Effector memory CD8-positive, alpha-beta T cell (primary cell): ENCODE results near the gene MTHFSD.

ENCODE experiments used
- ATAC-seq: fragments of 150-1000 bp; cut with Tn5 transposase; replicated peaks from 2 replicates; pipeline ENCODE4 v1.10.0; 2021; ENCODE audit warnings: mild to moderate bottlenecking, moderate library complexity
- DNase-seq, 3 experiments: peaks; one replicate each; pipeline ENCODE4 v3.0.0; 2021
- H3K27ac Mint-ChIP-seq, 2 donors: one replicate each; pipeline ENCODE4 v1.8.0; 2022; ENCODE audit warnings: mild to moderate bottlenecking in 2 of 2, mixed read lengths in 2 of 2, moderate library complexity in 2 of 2
- H3K27me3 Mint-ChIP-seq, 2 donors: one replicate each; pipeline ENCODE4 v1.8.0; 2022; ENCODE audit warnings: mixed read lengths in 2 of 2
- H3K36me3 Mint-ChIP-seq: one replicate; pipeline ENCODE4 v1.8.0; 2022; ENCODE audit warnings: mild to moderate bottlenecking, moderate library complexity, mixed read lengths; ENCODE audit not compliant: insufficient read depth
- H3K4me1 Mint-ChIP-seq, 2 donors: one replicate each; pipeline ENCODE4 v1.8.0; 2022; ENCODE audit warnings: low read depth in 2 of 2, mixed read lengths in 2 of 2
- H3K4me3 Mint-ChIP-seq, 2 donors: one replicate each; pipeline ENCODE4 v1.8.0; 2022; ENCODE audit warnings: mild to moderate bottlenecking in 2 of 2, mixed read lengths in 2 of 2, moderate library complexity in 2 of 2
- H3K9me3 Mint-ChIP-seq, 2 donors: one replicate each; pipeline ENCODE4 v1.8.0; 2022; ENCODE audit warnings: mixed read lengths in 2 of 2

MTHFSD gene

DNA sequence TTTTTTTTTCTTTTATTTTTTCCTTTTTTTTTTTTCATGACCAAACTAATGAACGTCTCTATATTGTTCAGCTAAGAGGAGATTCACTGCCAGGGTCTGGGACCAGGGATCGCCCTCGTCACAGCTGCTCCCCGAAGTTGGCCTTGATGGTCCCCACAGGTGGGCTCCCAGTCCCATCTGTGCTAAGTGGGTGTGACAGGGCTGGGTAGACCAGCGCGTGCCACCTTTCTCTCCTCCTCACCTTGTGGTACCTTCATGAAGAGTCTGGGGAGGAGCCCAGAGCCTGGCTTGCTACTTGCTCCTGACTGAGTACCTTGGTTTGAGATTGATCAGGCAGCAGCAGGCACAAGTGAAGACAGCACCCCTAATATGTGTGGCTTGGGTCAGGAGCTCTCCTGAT is 51.2 kb downstream of the MTHFSD start:
- ATAC-seq: no peak
- Mint-ChIP-seq H3K36me3 (no peaks in the 10 kb centered on the region), H3K9me3 (no peaks in the 10 kb centered on the region), H3K27ac (no peak overlapping the region), H3K4me1 (peaks cover 17 to 27% of the 10 kb centered on the region in 2 donors), H3K4me3 (no peak overlapping the region), H3K27me3 (peaks cover 85 to 97% of the 10 kb centered on the region in 2 donors)
- no peak for DNase-seq

DNA sequence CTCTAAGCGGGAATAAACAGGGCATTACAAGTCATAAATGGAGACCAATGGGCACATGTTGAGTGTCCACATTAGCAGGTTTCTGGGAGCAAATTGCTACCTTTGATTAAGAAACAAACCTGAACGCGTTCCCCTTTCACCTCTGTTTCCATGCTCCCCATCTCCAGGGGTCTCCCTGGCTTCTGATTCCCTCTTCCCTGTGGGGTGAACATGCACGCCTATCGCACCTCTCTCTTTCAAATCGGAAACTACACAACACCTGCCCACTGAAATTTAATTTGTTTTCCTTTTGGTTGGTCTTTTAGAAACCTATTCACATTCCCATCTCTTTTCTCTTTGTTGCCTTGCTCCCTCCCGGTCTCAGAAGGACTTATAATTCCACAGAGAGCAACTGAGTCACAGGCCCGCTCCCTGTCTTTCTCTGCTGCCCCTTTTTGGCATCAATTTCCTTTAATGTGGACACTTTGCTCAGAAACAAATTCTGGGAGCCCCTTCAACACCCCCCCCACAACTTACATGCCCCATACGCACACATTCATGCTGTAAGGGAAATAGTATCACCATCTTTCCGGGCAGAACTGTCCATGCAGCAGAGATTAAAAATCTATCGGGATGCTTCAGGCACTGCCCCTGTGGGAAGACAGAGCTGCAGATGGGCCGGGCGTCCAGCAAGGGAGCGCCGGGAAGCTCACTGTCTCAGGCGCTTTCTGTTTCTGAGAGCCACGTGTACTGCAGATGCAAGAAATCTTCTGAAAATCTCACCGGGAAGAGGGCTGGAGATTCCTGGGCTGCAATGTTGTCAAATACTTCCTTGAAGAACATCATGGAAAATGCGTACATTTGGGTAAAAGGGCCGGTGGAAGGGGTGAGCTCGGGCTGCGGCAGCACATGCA is 51.9 kb downstream of the MTHFSD start:
- peaks cover 17 to 27% of the 10 kb centered on the region in 2 donors for H3K4me1 Mint-ChIP-seq
- no peak for DNase-seq
- peaks cover 86 to 96% of the 10 kb centered on the region in 2 donors for H3K27me3 Mint-ChIP-seq
- no peak overlapping the region for H3K4me3 Mint-ChIP-seq
- no peaks in the 10 kb centered on the region for H3K9me3 Mint-ChIP-seq
- H3K36me3 Mint-ChIP-seq: no peaks in the 10 kb centered on the region
- no peak overlapping the region for H3K27ac Mint-ChIP-seq
- ATAC-seq: no peak

GRCh38 chr16:86501989-86502855 is 52.8 kb downstream of the MTHFSD start:
- H3K27me3 Mint-ChIP-seq: peaks cover 77 to 87% of the 10 kb centered on the region in 2 donors
- no peak overlapping the region for H3K4me3 Mint-ChIP-seq
- H3K36me3 Mint-ChIP-seq: no peaks in the 10 kb centered on the region
- H3K4me1 Mint-ChIP-seq: peaks cover 12 to 18% of the 10 kb centered on the region in 2 donors
- H3K9me3 Mint-ChIP-seq: no peaks in the 10 kb centered on the region
- ATAC-seq (no peak), DNase-seq (no peak)
- no peak overlapping the region for H3K27ac Mint-ChIP-seq

DNA sequence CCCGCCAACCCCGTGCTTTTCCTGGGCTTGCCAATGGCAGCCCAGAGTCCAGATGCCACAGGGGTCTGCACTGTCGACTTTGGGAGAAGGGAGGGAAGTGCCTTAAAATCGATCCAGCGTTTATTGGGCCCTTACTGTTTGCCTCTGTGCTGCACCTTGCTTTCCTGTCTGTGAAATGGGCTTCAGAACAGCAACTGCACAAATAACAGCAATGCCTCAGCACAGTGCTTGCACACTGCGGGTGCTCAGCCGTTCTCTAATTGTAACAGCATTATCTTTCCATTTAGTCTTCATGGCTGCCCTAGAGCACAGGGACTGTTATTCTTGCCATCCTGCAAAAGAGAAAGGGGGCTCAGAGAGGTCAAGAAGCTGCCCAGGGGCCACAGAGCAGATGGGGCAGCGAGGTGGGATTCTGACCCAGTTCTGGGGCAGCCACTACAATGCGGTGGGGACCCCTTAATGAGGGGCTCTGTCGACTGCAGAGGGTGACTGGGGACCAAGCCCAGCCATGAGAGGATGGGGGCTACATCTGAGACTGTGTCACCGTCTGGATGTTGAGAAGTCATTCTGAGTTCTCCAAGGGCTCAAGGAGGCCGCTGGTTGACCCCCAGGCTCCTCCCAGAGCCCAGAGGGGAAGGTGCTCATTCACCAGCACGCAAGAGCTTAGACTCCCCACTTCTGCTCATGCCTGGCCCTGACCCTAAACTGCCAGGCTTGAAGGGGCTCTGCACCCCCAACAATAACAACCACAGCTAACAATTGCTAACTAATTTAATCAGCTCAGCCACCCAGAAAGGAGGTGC is 54.1 kb downstream of the MTHFSD start:
- Mint-ChIP-seq H3K27me3 (peaks cover 75 to 87% of the 10 kb centered on the region in 2 donors), H3K4me3 (no peak overlapping the region), H3K27ac (no peak overlapping the region), H3K9me3 (no peaks in the 10 kb centered on the region), H3K36me3 (no peaks in the 10 kb centered on the region), H3K4me1 (peaks cover 4 to 9% of the 10 kb centered on the region in 2 donors)
- DNase-seq: no peak
- ATAC-seq: no peak

DNA sequence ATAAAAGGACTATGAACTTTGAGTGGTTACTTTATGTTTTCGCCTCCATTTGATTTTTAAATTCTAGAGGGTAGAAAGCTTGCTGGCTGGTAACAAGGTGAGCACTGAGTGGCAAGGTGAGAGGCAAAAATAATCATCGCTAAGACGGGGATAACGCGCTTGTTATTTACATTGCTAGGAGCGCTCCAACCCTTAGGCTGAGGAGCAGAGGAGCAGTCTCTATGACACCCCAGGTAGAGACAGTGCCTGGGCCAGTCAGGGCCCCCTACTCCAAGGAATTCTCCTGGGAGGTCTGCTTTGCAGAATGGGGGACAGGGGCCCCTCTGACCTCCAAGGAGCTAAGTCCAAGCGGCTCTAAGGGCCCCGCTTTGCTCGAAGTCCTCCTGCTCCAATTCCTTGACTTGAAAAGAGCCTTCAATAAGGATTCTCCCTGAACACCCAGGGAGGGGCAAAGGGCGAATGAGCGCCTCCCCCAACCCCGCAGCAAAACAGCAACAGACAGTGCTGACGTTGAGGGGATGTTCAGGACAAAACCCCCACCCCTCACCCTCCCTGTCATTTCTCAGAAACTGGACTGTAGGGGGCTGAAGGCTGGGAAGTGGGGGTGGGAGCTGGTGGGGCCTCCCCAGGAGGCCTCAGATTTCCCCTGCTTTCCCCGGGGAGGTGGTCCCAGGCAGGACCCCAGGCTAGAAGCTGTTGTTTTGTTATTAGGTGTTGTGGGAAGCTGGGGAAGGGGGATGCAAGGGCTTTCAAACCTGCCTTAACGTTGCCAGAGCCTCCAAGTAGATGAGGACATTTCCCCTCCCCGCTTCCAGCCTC is 54.9 kb downstream of the MTHFSD start:
- ATAC-seq: no peak
- Mint-ChIP-seq H3K9me3 (no peaks in the 10 kb centered on the region), H3K27me3 (peaks cover 78 to 87% of the 10 kb centered on the region in 2 donors), H3K4me3 (no peak overlapping the region), H3K4me1 (peaks cover 1 to 7% of the 10 kb centered on the region in 2 donors), H3K27ac (no peak overlapping the region), H3K36me3 (no peaks in the 10 kb centered on the region)
- DNase-seq: no peak

- no peak for DNase-seq
- H3K27me3 Mint-ChIP-seq: peaks cover 74 to 87% of the 10 kb centered on the region in 2 donors
- H3K36me3 Mint-ChIP-seq: no peaks in the 10 kb centered on the region
- no peak overlapping the region for H3K27ac Mint-ChIP-seq
- H3K4me1 Mint-ChIP-seq: peaks cover 0 to 3% of the 10 kb centered on the region in 2 donors
- H3K9me3 Mint-ChIP-seq: no peaks in the 10 kb centered on the region
- no peak overlapping the region for H3K4me3 Mint-ChIP-seq
- ATAC-seq: no peak
Observed at GRCh38 chr16:86499440-86499786, 55.6 kb downstream of the MTHFSD start.

DNA sequence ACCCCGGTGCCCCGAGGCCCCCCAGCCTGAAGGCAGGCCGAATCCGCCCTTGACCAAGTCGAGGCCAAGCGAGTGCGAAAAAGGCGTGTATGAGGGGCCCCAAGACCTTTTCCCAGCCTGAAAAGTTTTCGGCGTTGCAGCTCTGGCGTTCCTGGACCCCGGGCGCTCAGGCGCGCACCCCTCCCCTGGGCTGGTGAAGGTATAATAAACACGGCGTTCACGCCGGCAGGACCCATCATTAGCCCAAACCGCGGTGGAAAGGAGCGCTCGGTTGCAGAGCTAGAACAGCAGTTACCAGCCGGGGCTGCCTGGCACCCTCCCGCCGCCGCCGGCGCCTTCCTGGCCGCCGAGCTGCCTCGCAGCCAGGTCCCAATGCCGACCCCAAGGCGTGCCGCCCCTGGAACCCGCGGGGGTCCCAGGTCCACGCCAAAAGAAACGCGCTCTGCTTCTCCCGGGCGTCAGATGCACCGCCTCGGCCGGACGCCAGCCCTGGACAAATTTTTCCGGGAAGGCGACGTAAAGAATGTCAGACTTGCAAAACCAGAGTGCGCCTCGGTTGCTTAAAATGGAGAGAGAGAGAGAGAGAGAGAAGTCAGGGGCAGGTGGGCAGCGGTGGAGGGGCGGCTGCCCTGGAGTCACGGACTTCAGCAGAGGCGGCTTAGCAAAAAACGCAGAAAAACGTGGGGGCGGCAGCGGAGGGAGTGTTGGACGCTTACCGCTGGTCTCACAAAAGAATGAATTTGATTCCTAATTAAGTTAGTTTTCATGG is 56.2 kb downstream of the MTHFSD start:
- H3K27ac Mint-ChIP-seq: no peak overlapping the region
- no peak overlapping the region for H3K4me3 Mint-ChIP-seq
- H3K36me3 Mint-ChIP-seq: no peaks in the 10 kb centered on the region
- no peaks in the 10 kb centered on the region for H3K9me3 Mint-ChIP-seq
- no peak for ATAC-seq
- peaks cover 0 to 3% of the 10 kb centered on the region in 2 donors for H3K4me1 Mint-ChIP-seq
- no peak for DNase-seq
- peaks cover 74 to 87% of the 10 kb centered on the region in 2 donors for H3K27me3 Mint-ChIP-seq

GRCh38 chr16:86498155-86498670 is 56.8 kb downstream of the MTHFSD start:
- Mint-ChIP-seq H3K4me3 (no peak overlapping the region), H3K27me3 (peaks cover 74 to 87% of the 10 kb centered on the region in 2 donors), H3K36me3 (no peaks in the 10 kb centered on the region), H3K9me3 (no peaks in the 10 kb centered on the region), H3K27ac (no peak overlapping the region), H3K4me1 (peaks cover 0 to 3% of the 10 kb centered on the region in 2 donors)
- no peak for ATAC-seq
- no peak for DNase-seq

GRCh38 chr16:86497551-86498021 is 57.4 kb downstream of the MTHFSD start:
- H3K27me3 Mint-ChIP-seq: peaks cover 74 to 87% of the 10 kb centered on the region in 2 donors
- peaks cover 0 to 3% of the 10 kb centered on the region in 2 donors for H3K4me1 Mint-ChIP-seq
- no peak overlapping the region for H3K27ac Mint-ChIP-seq

GRCh38 chr16:86496929-86497461 is 58.0 kb downstream of the MTHFSD start:
- H3K4me3 Mint-ChIP-seq: no peak overlapping the region
- no peak for ATAC-seq
- no peak overlapping the region for H3K27ac Mint-ChIP-seq
- peaks cover 0 to 3% of the 10 kb centered on the region in 2 donors for H3K4me1 Mint-ChIP-seq
- H3K27me3 Mint-ChIP-seq: peaks cover 73 to 87% of the 10 kb centered on the region in 2 donors
- no peaks in the 10 kb centered on the region for H3K36me3 Mint-ChIP-seq
- no peaks in the 10 kb centered on the region for H3K9me3 Mint-ChIP-seq
- no peak for DNase-seq

More at GRCh38 chr16:86497551-86498021, 57.4 kb downstream of the MTHFSD start:
- H3K9me3 Mint-ChIP-seq: no peaks in the 10 kb centered on the region
- H3K4me3 Mint-ChIP-seq: no peak overlapping the region
- ATAC-seq (no peak), DNase-seq (no peak)
- no peaks in the 10 kb centered on the region for H3K36me3 Mint-ChIP-seq

GRCh38 chr16:86496262-86496928 is 58.6 kb downstream of the MTHFSD start:
- no peak overlapping the region for H3K27ac Mint-ChIP-seq

More at GRCh38 chr16:86496262-86496928, 58.6 kb downstream of the MTHFSD start:
- H3K27me3 Mint-ChIP-seq: peaks cover 75 to 87% of the 10 kb centered on the region in 2 donors
- DNase-seq: no peak
- ATAC-seq: no peak
- peaks cover 0 to 3% of the 10 kb centered on the region in 2 donors for H3K4me1 Mint-ChIP-seq
- H3K9me3 Mint-ChIP-seq: no peaks in the 10 kb centered on the region
- no peak overlapping the region for H3K4me3 Mint-ChIP-seq
- no peaks in the 10 kb centered on the region for H3K36me3 Mint-ChIP-seq
